Hepatocyte (in vitro differentiated cells): Measurements from ENCODE around the gene ANKDD1B.

ENCODE experiments used
- CTCF ChIP-seq: fragments of 200-600 bp; sonication (generic); IDR thresholded peaks from 2 replicates; pipeline ENCODE4 v1.5.1; 2016; ENCODE audit warnings: antibody characterized with exemption, mild to moderate bottlenecking; ENCODE audit not compliant: poor library complexity
- EZH2 ChIP-seq: fragments of 200-600 bp; sonication (generic); IDR thresholded peaks from 2 replicates; pipeline ENCODE4 v1.6.1; 2016; ENCODE audit warnings: antibody characterized with exemption, mild to moderate bottlenecking, borderline replicate concordance
- EZH2phosphoT487 ChIP-seq: fragments of 200-600 bp; sonication (generic); IDR thresholded peaks from one replicate; pipeline ENCODE4 v1.6.1; 2018; ENCODE audit warnings: antibody characterized with exemption, mild to moderate bottlenecking, low read depth, moderate library complexity; ENCODE audit not compliant: unreplicated experiment, severe bottlenecking

DNA sequence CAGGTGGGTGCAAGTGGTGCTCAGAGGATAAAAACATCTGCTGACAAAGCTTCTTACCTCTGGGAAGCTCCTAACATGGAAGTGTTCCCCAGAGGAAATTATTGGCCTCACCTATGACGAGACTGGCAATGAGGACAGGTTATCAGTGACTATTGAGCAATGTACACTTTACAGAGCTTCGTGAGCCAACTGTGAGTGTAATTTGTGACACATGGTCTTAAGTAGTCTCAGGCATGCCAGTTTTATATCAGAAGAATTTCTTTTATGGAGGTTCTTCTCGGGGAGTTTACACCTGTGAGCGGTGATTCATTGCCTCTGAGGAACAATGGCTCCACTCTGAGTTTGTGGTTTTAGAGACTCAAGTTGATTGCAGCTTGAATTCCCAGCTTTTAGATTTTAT is 11.3 kb downstream of the ANKDD1B start:
- TF ChIP-seq CTCF: no peak
- TF ChIP-seq EZH2: no peak
- no peak for TF ChIP-seq EZH2phosphoT487
